Testis (tissue), 3 donors: ENCODE data around the gene NEAT1. TPM values are rescaled to one million over a fixed set of nuclear protein-coding genes. Genes with fewer than 3 reads are reported as not detected.

Experiments
- DNase-seq: peaks from one replicate; pipeline ENCODE4 v3.0.0-alpha.2; 2019
- H3K27ac ChIP-seq, 2 donors: fragments of 200-600 bp; sonication (generic); one replicate each; pipeline ENCODE4 v1.5.1; 2019
- H3K27me3 ChIP-seq: fragments of 200-600 bp; sonication (generic); one replicate; pipeline ENCODE4 v1.5.1; 2019
- H3K36me3 ChIP-seq: fragments of 200-600 bp; sonication (generic); one replicate; pipeline ENCODE4 v1.5.1; 2017; ENCODE audit warnings: low read depth; ENCODE audit errors: missing control alignments
- H3K4me1 ChIP-seq: fragments of 200-600 bp; sonication (generic); one replicate; pipeline ENCODE4 v1.5.1; 2019
- H3K4me3 ChIP-seq, 2 donors: fragments of 200-600 bp; sonication (generic); one replicate each; pipeline ENCODE4 v1.5.1; 2017 to 2019
- H3K9me3 ChIP-seq: fragments of 200-600 bp; sonication (generic); one replicate; pipeline ENCODE4 v1.5.1; 2017
- CTCF ChIP-seq, 3 experiments: fragments of 450-650 bp in 2 of 3; fragments of 200-600 bp in 1 of 3; sonication (generic) in 1 of 3; IDR thresholded peaks; one replicate each; pipeline ENCODE4 v1.5.1; 2016 to 2019; ENCODE audit warnings: antibody characterized with exemption in 3 of 3, mild to moderate bottlenecking in 2 of 3, moderate library complexity in 1 of 3
- POLR2A ChIP-seq: fragments of 450-650 bp; IDR thresholded peaks from one replicate; pipeline ENCODE4 v1.6.1; 2017; ENCODE audit warnings: antibody characterized with exemption, mild to moderate bottlenecking, moderate library complexity
- WGBS, 2 donors: methylation state at CpG; one replicate each; pipeline ENCODE4 v1.1.5; 2018; 5-methylcytosine and 5-hydroxymethylcytosine counted together
- intact Hi-C: fragments of 100-400 bp; cut with DNase I; formaldehyde crosslinking; loops from one replicate; pipeline ENCODE4 v1.15.1; 2023; ENCODE audit warnings: low total_unique reads
- polyA plus RNA-seq: library from polyadenylated mRNA; stranded (reverse); fragments of 350-450 nt; fragmentation: Illumina TruSeq; extraction: RNeasy Lipid Tissue Mini Kit (QIAGEN cat#74804); gene quantifications from one replicate; pipeline ENCODE4 v1.2.3, GENCODE V29; 2014; ENCODE audit warnings: low read depth, low replicate concordance; ENCODE audit not compliant: insufficient read depth
- total RNA-seq, 2 donors: library from RNA; depleted of rRNA; stranded (reverse); fragments of >200 nt; gene quantifications; one replicate each; pipeline ENCODE4 v1.2.3, GENCODE V29; 2016

NEAT1 gene
- total and polyA plus RNA-seq, 3 donors from 2014 or later = 189 to 243 (median 230) TPM

- no peaks in the 10 kb centered on the region for H3K36me3 ChIP-seq
- no peak for DNase-seq
These were observed 18.9 kb upstream of the NEAT1 start for GRCh38 chr11:65403607-65404121.

GRCh38 chr11:65404210-65404609 is 18.4 kb upstream of the NEAT1 start:
- WGBS, 2 donors = 75 to 76% methylated on average over 12 to 13 of the region's 13 CpGs

More at GRCh38 chr11:65403607-65404121, 18.9 kb upstream of the NEAT1 start:
- no peaks in the 10 kb centered on the region for H3K27me3 ChIP-seq
- H3K27ac ChIP-seq = no peak overlapping the region
- intact Hi-C loops = no loop called here
- H3K4me1 ChIP-seq = no peaks in the 10 kb centered on the region
- H3K4me3 ChIP-seq = no peak overlapping the region
- 75 to 81% methylated on average over 12 of the region's 12 CpGs for WGBS, 2 donors
- no peaks in the 10 kb centered on the region for H3K9me3 ChIP-seq
- TF ChIP-seq CTCF (IDR thresholded peaks at IDR 0.05) (no peak), POLR2A (no peak)

GRCh38 chr11:65404638-65405339 is 17.8 kb upstream of the NEAT1 start:
- TF ChIP-seq CTCF (IDR thresholded peaks at IDR 0.05) (no peak), POLR2A (no peak)
- H3K36me3 ChIP-seq = no peaks in the 10 kb centered on the region
- H3K9me3 ChIP-seq = no peaks in the 10 kb centered on the region

More at GRCh38 chr11:65404210-65404609, 18.4 kb upstream of the NEAT1 start:
- no peaks in the 10 kb centered on the region for H3K27me3 ChIP-seq
- H3K4me3 ChIP-seq = no peak overlapping the region
- H3K4me1 ChIP-seq = no peaks in the 10 kb centered on the region
- H3K9me3 ChIP-seq = no peaks in the 10 kb centered on the region
- TF ChIP-seq POLR2A (no peak), CTCF (IDR thresholded peaks at IDR 0.05) (no peak)
- DNase-seq = no peak
- H3K36me3 ChIP-seq = no peaks in the 10 kb centered on the region
- no peak overlapping the region for H3K27ac ChIP-seq
- intact Hi-C loops = no loop called here

GRCh38 chr11:65410936-65411680 is 11.5 kb upstream of the NEAT1 start:
- no peak for TF ChIP-seq POLR2A
- no peak for TF ChIP-seq CTCF (IDR thresholded peaks at IDR 0.05)
- intact Hi-C loops = no loop called here
- Histone ChIP-seq H3K9me3 (no peaks in the 10 kb centered on the region), H3K36me3 (no peaks in the 10 kb centered on the region), H3K27me3 (no peaks in the 10 kb centered on the region), H3K27ac (no peak overlapping the region), H3K4me1 (peaks cover 6% of the 10 kb centered on the region), H3K4me3 (no peak overlapping the region)
- no peak for DNase-seq
- WGBS, 2 donors = 83 to 85% methylated on average over 12 to 29 of the region's 29 CpGs

More at GRCh38 chr11:65404638-65405339, 17.8 kb upstream of the NEAT1 start:
- no peaks in the 10 kb centered on the region for H3K4me1 ChIP-seq
- no peaks in the 10 kb centered on the region for H3K27me3 ChIP-seq
- DNase-seq = no peak
- no peak overlapping the region for H3K27ac ChIP-seq
- intact Hi-C loops = no loop called here
- WGBS, 2 donors = 87 to 94% methylated on average over 12 to 23 of the region's 24 CpGs
- H3K4me3 ChIP-seq = no peak overlapping the region
